Measurements from ENCODE around the gene CELF6. TPM values are rescaled to one million over a fixed set of nuclear protein-coding genes. Genes with fewer than 3 reads are reported as not detected.
A peak's percentile ranks its signal among the peaks of the same experiment; 100 is the strongest.

Gene CELF6
- total RNA-seq, 2 donors from 2014 or later: 0.92 to 1.00 TPM

- DNase-seq (ENCODE audit: low spot score) (no peak), ATAC-seq (peak in 1 of 2 donors; percentile 5)
- H3K36me3 Mint-ChIP-seq: peaks cover 4% of the 10 kb centered on the region
- no peaks in the 10 kb centered on the region for H3K9me3 Mint-ChIP-seq
- peaks cover 29 to 46% of the 10 kb centered on the region in 2 donors for H3K4me1 Mint-ChIP-seq (ENCODE audit: low read depth in 2 of 2)
- H3K4me3 Mint-ChIP-seq: peak overlapping the region; percentile 79
- peak overlapping the region; percentile 97 to 99 for H3K27ac Mint-ChIP-seq
- H3K27me3 Mint-ChIP-seq: no peaks in the 10 kb centered on the region
Observed at GRCh38 chr15:72237853-72238224, 82.1 kb downstream of the CELF6 start.

GRCh38 chr15:72237029-72237852 is 82.7 kb downstream of the CELF6 start:
- H3K27me3 Mint-ChIP-seq: no peaks in the 10 kb centered on the region
- DNase-seq (ENCODE audit: low spot score) (peak; percentile 90), ATAC-seq (peak; percentile 97 to 98)
- H3K4me1 Mint-ChIP-seq (ENCODE audit: low read depth in 2 of 2): peaks cover 29 to 46% of the 10 kb centered on the region in 2 donors
- H3K36me3 Mint-ChIP-seq: no peaks in the 10 kb centered on the region
- peak overlapping the region; percentile 97 to 99 for H3K27ac Mint-ChIP-seq
- no peaks in the 10 kb centered on the region for H3K9me3 Mint-ChIP-seq
- H3K4me3 Mint-ChIP-seq: peak overlapping the region; percentile 79

GRCh38 chr15:72236381-72237003 is 83.5 kb downstream of the CELF6 start:
- Mint-ChIP-seq H3K27ac (peak overlapping the region; percentile 97 to 99), H3K4me1 (ENCODE audit: low read depth in 2 of 2) (peaks cover 37 to 47% of the 10 kb centered on the region in 2 donors), H3K27me3 (no peaks in the 10 kb centered on the region), H3K4me3 (peak overlapping the region; percentile 79), H3K36me3 (no peaks in the 10 kb centered on the region), H3K9me3 (no peaks in the 10 kb centered on the region)
- DNase-seq (ENCODE audit: low spot score) (no peak), ATAC-seq (no peak)

GRCh38 chr15:72235298-72235697 is 84.7 kb downstream of the CELF6 start:
- no peaks in the 10 kb centered on the region for H3K27me3 Mint-ChIP-seq
- H3K27ac Mint-ChIP-seq: peak overlapping the region; percentile 54 to 78
- no peak for DNase-seq (ENCODE audit: low spot score)
- H3K4me3 Mint-ChIP-seq: no peak overlapping the region
- peaks cover 5% of the 10 kb centered on the region for H3K36me3 Mint-ChIP-seq
- peaks cover 38 to 49% of the 10 kb centered on the region in 2 donors for H3K4me1 Mint-ChIP-seq (ENCODE audit: low read depth in 2 of 2)
- H3K9me3 Mint-ChIP-seq: no peaks in the 10 kb centered on the region
- ATAC-seq: no peak

Other genes with a start within 250 kb of the CELF6 start
- 10 to 100 TPM; 16.3 to 19.8 TPM for gene MYO9A, start 202.0 kb downstream of the CELF6 start, total RNA-seq
- gene SENP8, start 201.8 kb downstream of the CELF6 start, total RNA-seq: 1 to 10 TPM in 1 of 2 donors, under 1 TPM in 1; 0.84 to 1.6 TPM
- gene GRAMD2A, start 122.4 kb downstream of the CELF6 start, total RNA-seq: not detected
- 1,000 to 10,000 TPM; 2,229 to 3,912 TPM for gene PKM, start 89.0 kb downstream of the CELF6 start, total RNA-seq
- 10 to 100 TPM; 48.5 to 80.9 TPM for gene PARP6, start 47.6 kb downstream of the CELF6 start, total RNA-seq
- 10 to 100 TPM; 90.3 to 91.7 TPM for gene HEXA, start 55.9 kb upstream of the CELF6 start, total RNA-seq
- gene TMEM202, start 78.1 kb upstream of the CELF6 start, total RNA-seq: not detected
- gene ARIH1, start 154.2 kb upstream of the CELF6 start, total RNA-seq: 100 to 1,000 TPM; 155 to 175 TPM

All from natural killer cell treated with Interleukin-12 subunit alpha and Interleukin-12 subunit beta and Interleukin-15 and Interleukin-18, amount 100 ng/mL, for 72 hours (primary cell).